ENCODE measurements around the gene APOB. TPM values are rescaled to one million over a fixed set of nuclear protein-coding genes. Genes with fewer than 3 reads are reported as not detected.
A peak's percentile ranks its signal among the peaks of the same experiment; 100 is the strongest.

The APOB gene
- total and polyA plus RNA-seq, 2 of the 13 experiments (the other 11 are each of a cell fraction or from before 2014, with no cell fraction given): 1,569 to 2,515 TPM

DNA sequence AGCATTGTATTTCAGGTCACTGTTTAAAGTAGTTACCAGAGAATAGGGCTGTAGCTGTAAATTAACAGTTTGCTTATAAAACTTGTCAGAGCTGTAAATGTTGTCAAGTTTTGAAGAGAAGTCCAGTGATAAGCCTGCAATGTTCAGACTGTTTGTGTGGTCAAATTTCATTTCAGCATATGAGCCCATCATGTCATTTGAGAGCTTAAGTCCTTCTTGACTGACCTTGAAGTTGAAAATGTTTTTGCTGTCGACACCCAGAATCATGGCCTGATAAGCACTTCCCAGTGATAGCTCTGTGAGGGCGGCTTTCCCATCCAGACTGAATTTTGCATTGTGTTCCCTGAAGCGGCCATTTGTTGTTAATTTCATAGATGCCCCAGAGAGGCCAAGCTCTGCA, 32.4 kb downstream of the APOB start (continued):
- TF ChIP-seq, protein P1, sequence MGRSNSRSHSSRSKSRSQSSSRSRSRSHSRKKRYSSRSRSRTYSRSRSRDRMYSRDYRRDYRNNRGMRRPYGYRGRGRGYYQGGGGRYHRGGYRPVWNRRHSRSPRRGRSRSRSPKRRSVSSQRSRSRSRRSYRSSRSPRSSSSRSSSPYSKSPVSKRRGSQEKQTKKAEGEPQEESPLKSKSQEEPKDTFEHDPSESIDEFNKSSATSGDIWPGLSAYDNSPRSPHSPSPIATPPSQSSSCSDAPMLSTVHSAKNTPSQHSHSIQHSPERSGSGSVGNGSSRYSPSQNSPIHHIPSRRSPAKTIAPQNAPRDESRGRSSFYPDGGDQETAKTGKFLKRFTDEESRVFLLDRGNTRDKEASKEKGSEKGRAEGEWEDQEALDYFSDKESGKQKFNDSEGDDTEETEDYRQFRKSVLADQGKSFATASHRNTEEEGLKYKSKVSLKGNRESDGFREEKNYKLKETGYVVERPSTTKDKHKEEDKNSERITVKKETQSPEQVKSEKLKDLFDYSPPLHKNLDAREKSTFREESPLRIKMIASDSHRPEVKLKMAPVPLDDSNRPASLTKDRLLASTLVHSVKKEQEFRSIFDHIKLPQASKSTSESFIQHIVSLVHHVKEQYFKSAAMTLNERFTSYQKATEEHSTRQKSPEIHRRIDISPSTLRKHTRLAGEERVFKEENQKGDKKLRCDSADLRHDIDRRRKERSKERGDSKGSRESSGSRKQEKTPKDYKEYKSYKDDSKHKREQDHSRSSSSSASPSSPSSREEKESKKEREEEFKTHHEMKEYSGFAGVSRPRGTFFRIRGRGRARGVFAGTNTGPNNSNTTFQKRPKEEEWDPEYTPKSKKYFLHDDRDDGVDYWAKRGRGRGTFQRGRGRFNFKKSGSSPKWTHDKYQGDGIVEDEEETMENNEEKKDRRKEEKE (IDR thresholded peaks at IDR 0.05): no peak
- TF ChIP-seq, protein P2, sequence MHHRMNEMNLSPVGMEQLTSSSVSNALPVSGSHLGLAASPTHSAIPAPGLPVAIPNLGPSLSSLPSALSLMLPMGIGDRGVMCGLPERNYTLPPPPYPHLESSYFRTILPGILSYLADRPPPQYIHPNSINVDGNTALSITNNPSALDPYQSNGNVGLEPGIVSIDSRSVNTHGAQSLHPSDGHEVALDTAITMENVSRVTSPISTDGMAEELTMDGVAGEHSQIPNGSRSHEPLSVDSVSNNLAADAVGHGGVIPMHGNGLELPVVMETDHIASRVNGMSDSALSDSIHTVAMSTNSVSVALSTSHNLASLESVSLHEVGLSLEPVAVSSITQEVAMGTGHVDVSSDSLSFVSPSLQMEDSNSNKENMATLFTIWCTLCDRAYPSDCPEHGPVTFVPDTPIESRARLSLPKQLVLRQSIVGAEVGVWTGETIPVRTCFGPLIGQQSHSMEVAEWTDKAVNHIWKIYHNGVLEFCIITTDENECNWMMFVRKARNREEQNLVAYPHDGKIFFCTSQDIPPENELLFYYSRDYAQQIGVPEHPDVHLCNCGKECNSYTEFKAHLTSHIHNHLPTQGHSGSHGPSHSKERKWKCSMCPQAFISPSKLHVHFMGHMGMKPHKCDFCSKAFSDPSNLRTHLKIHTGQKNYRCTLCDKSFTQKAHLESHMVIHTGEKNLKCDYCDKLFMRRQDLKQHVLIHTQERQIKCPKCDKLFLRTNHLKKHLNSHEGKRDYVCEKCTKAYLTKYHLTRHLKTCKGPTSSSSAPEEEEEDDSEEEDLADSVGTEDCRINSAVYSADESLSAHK (CRISPR knock-in tag; IDR thresholded peaks at IDR 0.05; ENCODE audit: borderline replicate concordance): 0 out of 2 replicates have a peak, but pooled peaks have one; percentile 51
- peak; percentile 73; the same call in 1 of the 2 replicates for TF ChIP-seq SMYD3 (CRISPR knock-in tag; IDR thresholded peaks at IDR 0.05)
- TF ChIP-seq RBFOX2 (IDR thresholded peaks at IDR 0.05; ENCODE audit: low read depth, low read length): peak; percentile 42; the same call in 1 of the 2 replicates
- TF ChIP-seq ZFP36L1 (CRISPR knock-in tag; IDR thresholded peaks at IDR 0.05): no peak
- no peak for TF ChIP-seq ZNF451 (CRISPR knock-in tag; IDR thresholded peaks at IDR 0.05)
- 0 out of 2 replicates have a peak, but pooled peaks have one; percentile 0 for TF ChIP-seq TMF1 (CRISPR knock-in tag; IDR thresholded peaks at IDR 0.05; ENCODE audit: low read depth)
- TF ChIP-seq NFYB (CRISPR knock-in tag; IDR thresholded peaks at IDR 0.05): no peak
- TF ChIP-seq HMG20A (CRISPR knock-in tag; IDR thresholded peaks at IDR 0.05; ENCODE audit: borderline replicate concordance): no peak
- no peak for TF ChIP-seq SETDB1 (CRISPR knock-in tag; IDR thresholded peaks at IDR 0.05; ENCODE audit: borderline replicate concordance)
- 0 out of 2 replicates have a peak, but pooled peaks have one; percentile 9 for TF ChIP-seq GFI1 (CRISPR knock-in tag; IDR thresholded peaks at IDR 0.05; ENCODE audit: borderline replicate concordance)
- TF ChIP-seq KLF15 (CRISPR knock-in tag; IDR thresholded peaks at IDR 0.05; ENCODE audit: borderline replicate concordance): no peak
- TF ChIP-seq ZNF282 (IDR thresholded peaks at IDR 0.05; ENCODE audit: partially characterized antibody): no peak
- peak; percentile 7 for TF ChIP-seq POLR2G (IDR thresholded peaks at IDR 0.05; ENCODE audit: low read depth, low read length)
- TF ChIP-seq, protein P3, sequence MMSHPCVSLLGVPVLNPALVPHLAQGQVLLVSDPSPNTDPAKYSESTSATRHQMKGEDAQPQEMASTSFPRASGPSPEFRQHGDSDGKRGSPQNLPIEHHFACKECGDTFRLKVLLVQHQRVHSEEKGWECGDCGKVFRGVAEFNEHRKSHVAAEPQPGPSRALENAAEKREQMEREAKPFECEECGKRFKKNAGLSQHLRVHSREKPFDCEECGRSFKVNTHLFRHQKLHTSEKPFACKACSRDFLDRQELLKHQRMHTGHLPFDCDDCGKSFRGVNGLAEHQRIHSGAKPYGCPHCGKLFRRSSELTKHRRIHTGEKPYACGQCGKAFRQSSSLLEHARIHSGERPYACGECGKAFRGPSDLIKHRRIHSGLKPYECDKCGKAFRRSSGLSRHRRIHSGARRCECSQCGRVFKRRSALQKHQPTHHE (CRISPR knock-in tag; IDR thresholded peaks at IDR 0.05; ENCODE audit: borderline replicate concordance): no peak
- no peak for TF ChIP-seq ZFP62 (CRISPR knock-in tag; IDR thresholded peaks at IDR 0.05)
- TF ChIP-seq, protein P4, sequence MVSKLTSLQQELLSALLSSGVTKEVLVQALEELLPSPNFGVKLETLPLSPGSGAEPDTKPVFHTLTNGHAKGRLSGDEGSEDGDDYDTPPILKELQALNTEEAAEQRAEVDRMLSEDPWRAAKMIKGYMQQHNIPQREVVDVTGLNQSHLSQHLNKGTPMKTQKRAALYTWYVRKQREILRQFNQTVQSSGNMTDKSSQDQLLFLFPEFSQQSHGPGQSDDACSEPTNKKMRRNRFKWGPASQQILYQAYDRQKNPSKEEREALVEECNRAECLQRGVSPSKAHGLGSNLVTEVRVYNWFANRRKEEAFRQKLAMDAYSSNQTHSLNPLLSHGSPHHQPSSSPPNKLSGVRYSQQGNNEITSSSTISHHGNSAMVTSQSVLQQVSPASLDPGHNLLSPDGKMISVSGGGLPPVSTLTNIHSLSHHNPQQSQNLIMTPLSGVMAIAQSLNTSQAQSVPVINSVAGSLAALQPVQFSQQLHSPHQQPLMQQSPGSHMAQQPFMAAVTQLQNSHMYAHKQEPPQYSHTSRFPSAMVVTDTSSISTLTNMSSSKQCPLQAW (CRISPR knock-in tag; IDR thresholded peaks at IDR 0.05): no peak
- no peak for TF ChIP-seq ZNF577 (CRISPR knock-in tag; IDR thresholded peaks at IDR 0.05; ENCODE audit: borderline replicate concordance, low read depth)
- no peak for TF ChIP-seq ZNF367 (CRISPR knock-in tag; IDR thresholded peaks at IDR 0.05; ENCODE audit: borderline replicate concordance)
- TF ChIP-seq, protein P5, sequence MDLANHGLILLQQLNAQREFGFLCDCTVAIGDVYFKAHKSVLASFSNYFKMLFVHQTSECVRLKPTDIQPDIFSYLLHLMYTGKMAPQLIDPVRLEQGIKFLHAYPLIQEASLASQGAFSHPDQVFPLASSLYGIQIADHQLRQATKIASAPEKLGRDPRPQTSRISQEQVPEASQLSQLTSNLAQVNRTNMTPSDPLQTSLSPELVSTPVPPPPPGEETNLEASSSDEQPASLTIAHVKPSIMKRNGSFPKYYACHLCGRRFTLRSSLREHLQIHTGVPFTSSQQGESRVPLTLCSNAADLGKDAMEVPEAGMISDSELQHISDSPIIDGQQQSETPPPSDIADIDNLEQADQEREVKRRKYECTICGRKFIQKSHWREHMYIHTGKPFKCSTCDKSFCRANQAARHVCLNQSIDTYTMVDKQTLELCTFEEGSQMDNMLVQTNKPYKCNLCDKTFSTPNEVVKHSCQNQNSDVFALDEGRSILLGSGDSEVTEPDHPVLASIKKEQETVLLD (CRISPR knock-in tag; IDR thresholded peaks at IDR 0.05; ENCODE audit: low read depth): 0 out of 2 replicates have a peak, but pooled peaks have one; percentile 10
- TF ChIP-seq NCOA2 (CRISPR knock-in tag; IDR thresholded peaks at IDR 0.05): no peak

Measured in HepG2 (cell line).